Raji (cell line): Measurements from ENCODE around the gene PKP3.

ENCODE experiments used
- POLR2A ChIP-seq: IDR thresholded peaks from 2 replicates; pipeline ENCODE4 v1.6.1; 2011; ENCODE audit warnings: low read depth, low read length, control low read depth; ENCODE audit not compliant: insufficient read depth

Gene PKP3

DNA sequence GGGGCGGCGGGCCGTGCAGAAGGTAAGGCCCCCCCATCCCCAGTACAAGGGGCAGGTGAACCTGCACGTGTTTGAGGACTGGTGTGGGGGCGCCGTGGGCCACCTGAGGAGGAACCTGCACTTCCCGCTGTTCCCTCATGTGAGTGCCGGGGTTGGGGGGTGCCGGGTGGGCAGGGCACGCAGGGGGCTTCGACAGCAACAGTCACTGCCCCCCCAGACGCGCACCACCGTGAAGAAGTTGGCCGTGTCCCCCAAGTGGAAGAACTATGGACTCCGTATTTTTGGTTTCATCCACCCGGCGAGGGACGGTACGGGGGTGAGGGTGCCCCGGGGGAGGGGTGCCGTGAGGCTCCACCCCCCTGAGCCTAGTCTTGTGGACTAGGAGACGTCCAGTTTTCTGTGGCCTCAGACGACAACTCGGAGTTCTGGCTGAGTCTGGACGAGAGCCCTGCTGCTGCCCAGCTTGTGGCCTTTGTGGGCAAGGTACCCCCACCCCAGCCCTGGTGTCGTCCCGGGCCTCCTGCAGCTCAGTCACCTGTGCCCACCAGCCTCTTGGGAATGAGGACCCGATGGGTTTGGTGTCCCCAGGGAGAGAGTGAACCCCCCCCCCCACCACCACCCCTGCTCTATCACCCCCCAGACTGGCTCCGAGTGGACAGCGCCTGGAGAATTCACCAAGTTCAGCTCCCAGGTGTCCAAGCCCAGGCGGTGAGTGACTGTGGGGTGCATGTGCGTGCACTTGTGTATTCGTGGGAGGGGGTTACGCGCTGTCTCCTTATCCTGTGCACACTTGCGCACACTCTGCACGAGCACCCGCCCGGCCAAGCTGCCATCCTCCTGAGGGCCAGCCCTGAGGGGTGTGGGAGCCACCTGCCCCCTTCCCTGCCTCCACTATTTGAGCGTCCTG, 20.9 kb upstream of the PKP3 start:
- TF ChIP-seq POLR2A, result no peak

DNA sequence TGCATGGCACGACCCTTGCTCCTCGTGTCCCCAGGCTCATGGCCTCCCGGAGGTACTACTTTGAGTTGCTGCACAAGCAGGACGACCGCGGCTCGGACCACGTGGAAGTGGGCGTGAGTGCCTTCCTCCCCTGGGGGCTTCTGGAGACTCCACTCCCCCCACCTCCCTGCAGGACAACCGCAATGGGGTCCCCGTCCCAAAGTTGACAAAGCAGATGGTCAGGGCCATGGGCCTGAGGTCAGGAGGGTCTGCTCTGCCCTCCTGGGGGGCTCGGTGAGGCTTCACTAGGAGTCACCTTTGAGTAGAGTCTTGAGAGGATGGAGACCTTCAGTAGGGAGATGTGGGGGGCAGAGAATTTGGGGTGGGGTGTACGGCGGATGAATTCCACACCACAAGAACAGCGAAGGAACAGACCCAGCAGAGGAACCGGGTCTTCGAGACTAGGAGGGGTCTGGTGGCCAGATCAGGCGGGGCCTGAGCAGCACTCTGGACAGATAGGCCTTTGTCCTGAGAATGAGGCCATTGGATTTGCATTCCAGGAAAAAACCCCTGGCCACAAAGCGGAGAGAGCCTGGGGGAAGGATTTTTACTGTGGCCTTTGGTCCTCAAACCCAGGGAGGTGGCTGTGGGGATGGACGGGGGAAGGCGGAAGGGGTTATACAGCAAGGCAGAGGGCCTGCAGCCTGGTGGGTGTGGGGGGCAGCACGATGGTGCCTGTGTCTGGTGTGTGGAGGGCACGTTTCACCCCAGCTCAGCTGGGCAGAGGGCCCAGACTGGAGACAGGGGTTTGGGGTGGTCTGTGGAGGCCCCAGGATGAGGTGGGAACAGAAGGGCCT, 20.1 kb upstream of the PKP3 start:
- TF ChIP-seq POLR2A, result no peak

- no peak for TF ChIP-seq POLR2A
Measured at GRCh38 chr11:375065-376025, 18.7 kb upstream of the PKP3 start.

DNA sequence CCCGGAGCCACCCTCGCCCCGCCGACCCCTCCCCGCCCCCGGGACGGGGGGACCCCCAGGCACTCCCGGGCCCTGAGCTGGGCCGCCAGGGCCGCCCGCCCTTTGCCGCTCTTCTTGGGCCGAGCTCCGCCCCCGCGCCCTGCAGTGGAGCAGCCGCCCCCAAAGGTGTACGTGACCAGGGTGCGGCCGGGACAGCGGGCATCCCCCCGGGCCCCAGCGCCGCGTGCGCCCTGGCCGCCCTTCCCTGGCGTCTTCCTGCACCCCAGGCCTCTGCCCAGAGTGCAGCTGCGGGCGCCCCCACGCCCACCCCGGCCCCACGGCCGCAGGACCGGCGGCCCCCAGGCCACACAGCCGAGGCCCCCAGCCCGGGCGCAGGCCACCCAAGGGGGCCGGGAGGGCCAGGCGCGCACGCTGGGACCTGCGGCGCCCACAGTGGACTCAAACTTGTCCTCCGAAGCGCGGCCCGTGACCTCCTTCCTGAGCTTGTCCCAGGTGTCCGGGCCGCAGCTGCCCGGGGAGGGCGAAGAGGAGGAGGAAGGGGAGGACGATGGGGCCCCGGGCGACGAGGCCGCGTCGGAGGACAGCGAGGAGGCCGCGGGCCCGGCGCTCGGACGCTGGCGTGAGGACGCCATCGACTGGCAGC, 17.4 kb upstream of the PKP3 start:
- TF ChIP-seq POLR2A, result no peak

- no peak for TF ChIP-seq POLR2A
Measured at GRCh38 chr11:377174-377865, 16.7 kb upstream of the PKP3 start.

- TF ChIP-seq POLR2A, result no peak
Measured at GRCh38 chr11:377883-378500, 16.0 kb upstream of the PKP3 start.

DNA sequence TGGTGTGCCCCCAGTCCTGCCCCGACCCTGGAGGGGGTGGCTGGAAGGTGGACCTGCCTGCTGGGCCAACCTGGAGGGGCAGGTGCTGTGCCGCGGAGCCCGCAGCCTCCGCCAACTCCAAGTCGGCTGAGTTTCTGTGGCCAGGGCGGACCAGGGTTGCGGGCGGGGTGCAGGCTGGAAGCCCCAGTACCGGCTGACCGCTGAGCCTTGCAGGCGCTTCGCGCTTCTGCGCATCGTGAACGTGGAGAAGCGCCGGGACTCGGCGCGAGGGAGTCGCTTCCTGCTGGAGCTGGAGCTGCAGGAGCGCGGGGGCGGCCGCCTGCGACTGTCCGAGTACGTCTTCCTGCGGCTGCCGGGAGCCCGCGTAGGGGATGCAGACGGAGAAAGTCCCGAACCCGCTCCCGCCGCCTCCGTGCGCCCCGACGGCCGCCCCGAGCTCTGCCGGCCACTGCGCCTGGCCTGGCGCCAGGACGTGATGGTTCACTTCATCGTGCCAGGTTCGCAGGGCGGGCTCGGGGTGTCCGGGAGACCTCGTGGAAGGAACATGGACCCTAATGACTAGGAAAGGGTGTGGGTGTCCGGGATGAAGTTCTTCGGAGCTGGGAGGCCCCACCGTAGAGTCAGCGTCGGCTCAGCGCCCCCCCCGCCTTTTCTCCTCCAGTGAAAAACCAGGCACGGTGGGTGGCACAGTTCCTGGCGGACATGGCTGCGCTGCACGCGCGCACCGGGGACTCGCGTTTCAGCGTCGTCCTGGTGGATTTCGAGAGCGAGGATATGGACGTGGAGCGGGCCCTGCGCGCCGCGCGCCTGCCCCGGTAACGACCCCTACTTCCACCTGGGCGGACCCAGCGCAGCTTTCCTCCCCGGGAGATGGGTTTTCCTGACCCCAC, 14.6 kb upstream of the PKP3 start:
- TF ChIP-seq POLR2A, result no peak

GRCh38 chr11:380095-380480, 13.9 kb upstream of the PKP3 start:
- no peak for TF ChIP-seq POLR2A

DNA sequence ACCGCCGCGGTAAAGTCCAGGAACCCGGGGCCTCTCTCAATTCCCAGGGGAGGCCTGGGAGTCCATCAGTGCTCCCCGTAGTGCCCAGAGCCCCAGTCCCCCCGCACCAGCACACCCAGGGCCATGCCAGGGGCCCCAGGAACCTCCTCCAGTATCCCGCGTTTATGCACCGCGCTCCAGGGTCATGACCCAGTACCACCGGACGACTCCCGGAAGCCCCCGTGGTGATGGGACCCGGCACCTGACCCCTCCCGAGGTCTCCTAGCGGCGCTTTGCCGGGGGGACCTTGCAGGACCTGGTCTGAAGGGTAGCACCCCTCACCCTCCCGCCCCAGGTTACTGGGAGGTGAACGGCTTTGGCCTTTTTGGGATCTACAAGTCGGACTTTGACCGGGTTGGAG, 13.5 kb upstream of the PKP3 start:
- TF ChIP-seq POLR2A, result no peak

- no peak for TF ChIP-seq POLR2A
Measured at GRCh38 chr11:380996-381395, 13.0 kb upstream of the PKP3 start.

DNA sequence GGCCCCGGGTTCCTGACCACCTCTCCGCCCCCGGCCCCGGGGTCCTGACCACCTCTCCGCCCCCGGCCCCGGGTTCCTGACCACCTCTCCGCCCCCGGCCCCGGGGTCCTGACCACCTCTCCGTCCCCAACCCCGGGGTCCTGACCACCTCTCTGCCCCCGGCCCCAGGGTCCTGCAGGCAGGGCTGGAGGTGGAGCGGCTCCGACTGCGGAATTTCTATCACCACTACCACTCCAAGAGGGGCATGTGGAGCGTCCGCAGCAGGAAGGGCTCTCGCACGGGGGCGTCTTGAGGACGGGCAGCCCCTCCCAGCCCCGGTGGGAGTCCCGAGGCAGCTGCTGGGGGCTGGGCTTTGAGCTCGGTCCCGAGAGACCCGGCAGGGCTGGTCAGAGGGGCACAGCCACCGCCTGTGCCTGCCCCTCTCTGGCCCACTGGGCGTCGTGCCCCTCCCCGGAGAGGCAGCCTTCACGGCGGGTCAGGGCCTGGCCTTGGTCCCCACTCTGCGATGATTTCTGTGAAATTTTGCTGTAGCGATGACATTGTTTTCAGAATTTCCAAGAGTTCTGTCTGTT, 12.4 kb upstream of the PKP3 start:
- no peak for TF ChIP-seq POLR2A

- TF ChIP-seq POLR2A, result no peak
Measured at GRCh38 chr11:382081-382629, 11.9 kb upstream of the PKP3 start.

- no peak for TF ChIP-seq POLR2A
Measured at GRCh38 chr11:383431-383830, 10.6 kb upstream of the PKP3 start.
